H1 (cell line): ENCODE measurements around the gene AFAP1L2. TPM values are rescaled to one million over a fixed set of nuclear protein-coding genes. Genes with fewer than 3 reads are reported as not detected.

ENCODE experiments used
- CTCF ChIA-PET: fragments of 300-600 bp; sonication (Branson Sonifier 250); formaldehyde crosslinking; loops from one replicate; lab custom pipeline; 2021; ENCODE audit not compliant: partially characterized antibody; lab: Charles Lee
- POLR2A ChIA-PET: fragments of 300-600 bp; sonication (Branson Sonifier 250); formaldehyde crosslinking; loops from one replicate; lab custom pipeline; 2021; ENCODE audit warnings: inconsistent platforms; ENCODE audit not compliant: partially characterized antibody; lab: Charles Lee
- DNase-seq, 2 experiments: peaks; one replicate each; pipeline versions ENCODE4 v3.0.0 to v3.0.0-alpha.2; 2010 to 2022; ENCODE audit warnings: low spot score in 2 of 2, low read depth in 1 of 2, mixed read lengths in 1 of 2
- FAIRE-seq: peaks from 2 replicates; lab custom pipeline; 2011; peaks lifted over from hg19 to GRCh38; lab: Jason Lieb, UNC
- H2AFZ ChIP-seq: 2 replicates; pipeline ENCODE4 v1.8.1; 2012; ENCODE audit warnings: low read length, inconsistent platforms
- H2AK5ac ChIP-seq: 2 replicates; pipeline ENCODE4 v1.6.1; 2013; ENCODE audit warnings: low read depth, low read length
- H2BK120ac ChIP-seq: replicated peaks from 2 replicates; pipeline ENCODE3; 2013; ENCODE audit warnings: low read depth, low read length, inconsistent platforms
- H2BK12ac ChIP-seq: 2 replicates; pipeline ENCODE4 v1.6.1; 2013; ENCODE audit warnings: low read depth, low read length
- H2BK15ac ChIP-seq: 2 replicates; pipeline ENCODE4 v1.6.1; 2013; ENCODE audit warnings: low read length
- H2BK20ac ChIP-seq: 2 replicates; pipeline ENCODE4 v1.6.1; 2013; ENCODE audit warnings: low read length
- H2BK5ac ChIP-seq: 2 replicates; pipeline ENCODE4 v1.6.1; 2013; ENCODE audit warnings: low read depth, low read length
- H3K14ac ChIP-seq: 2 replicates; pipeline ENCODE4 v1.6.1; 2013; ENCODE audit warnings: inconsistent platforms; ENCODE audit not compliant: insufficient read length
- H3K18ac ChIP-seq: 2 replicates; pipeline ENCODE4 v1.6.1; 2013; ENCODE audit warnings: low read length; ENCODE audit errors: extremely low read depth
- H3K23ac ChIP-seq: 2 replicates; pipeline ENCODE4 v1.6.1; 2013; ENCODE audit warnings: inconsistent platforms; ENCODE audit not compliant: insufficient read length
- H3K23me2 ChIP-seq: 2 replicates; pipeline ENCODE4 v1.6.1; 2013; ENCODE audit warnings: low read depth, low read length
- H3K27ac ChIP-seq: 2 replicates; pipeline ENCODE4 v1.6.1; 2011; ENCODE audit warnings: low read depth, low read length, inconsistent platforms
- H3K27me3 ChIP-seq, 4 experiments: replicated peaks in 1 of 4; 1 replicate in 1 of 4; 2 replicates in 3 of 4; pipeline versions ENCODE4 v1.6.1 to v1.8.1; 2011 to 2013; ENCODE audit warnings: low read length in 3 of 4, mild to moderate bottlenecking in 3 of 4, inconsistent platforms in 2 of 4, mixed read lengths in 2 of 4, moderate library complexity in 1 of 4; ENCODE audit not compliant: control insufficient read depth in 3 of 4, insufficient read depth in 3 of 4; ENCODE audit errors: extremely low read depth in 1 of 4
- H3K36me3 ChIP-seq, 4 experiments: 2 replicates each; pipeline versions ENCODE4 v1.6.1 to v1.8.1; 2011 to 2013; ENCODE audit warnings: mild to moderate bottlenecking in 4 of 4, low read length in 3 of 4, moderate library complexity in 2 of 4, control low read depth in 1 of 4, inconsistent platforms in 1 of 4; ENCODE audit not compliant: insufficient read depth in 4 of 4, control insufficient read depth in 2 of 4
- H3K4ac ChIP-seq: replicated peaks from 2 replicates; pipeline ENCODE3; 2013; ENCODE audit warnings: low read length, low read depth, mixed read lengths, inconsistent platforms; ENCODE audit not compliant: insufficient read length
- H3K4me1 ChIP-seq, 4 experiments: replicated peaks in 1 of 4; 1 replicate in 1 of 4; 2 replicates in 3 of 4; pipeline versions ENCODE4 v1.6.1 to v1.8.1; 2011 to 2013; ENCODE audit warnings: low read length in 3 of 4, inconsistent platforms in 2 of 4, mixed read lengths in 1 of 4; ENCODE audit not compliant: insufficient read depth in 4 of 4, control insufficient read depth in 3 of 4
- H3K4me2 ChIP-seq, 2 experiments: 2 replicates each; pipeline versions ENCODE4 v1.6.1 to v1.8.1; 2011 to 2013; ENCODE audit warnings: low read depth in 2 of 2, low read length in 2 of 2, control low read depth in 1 of 2, inconsistent platforms in 1 of 2, mild to moderate bottlenecking in 1 of 2; ENCODE audit not compliant: insufficient read depth in 1 of 2
- H3K4me3 ChIP-seq, 4 experiments: fragments of 200-600, 300-600 bp in 1 of 4; sonication (generic), shearing (Covaris generic), sonication (Bioruptor Twin) in 1 of 4; 2 replicates each; pipeline versions ENCODE4 v1.5.1 to v1.8.1; 2011 to 2016; ENCODE audit warnings: low read length in 4 of 4, low read depth in 3 of 4, control low read depth in 2 of 4, inconsistent platforms in 2 of 4, mild to moderate bottlenecking in 2 of 4, mixed read lengths in 1 of 4, moderate library complexity in 1 of 4; ENCODE audit not compliant: insufficient read depth in 2 of 4; ENCODE audit errors: extremely low read depth in 1 of 4
- H3K56ac ChIP-seq: replicated peaks from 2 replicates; pipeline ENCODE3; 2013; ENCODE audit warnings: low read depth, mild to moderate bottlenecking, mixed read lengths, low read length, inconsistent platforms; ENCODE audit not compliant: insufficient read length
- H3K79me1 ChIP-seq: 2 replicates; pipeline ENCODE4 v1.6.1; 2013; ENCODE audit warnings: low read depth, low read length, control low read depth
- H3K79me2 ChIP-seq, 2 experiments: 2 replicates each; pipeline versions ENCODE4 v1.6.1 to v1.8.1; 2012 to 2013; ENCODE audit warnings: low read length in 2 of 2, mild to moderate bottlenecking in 2 of 2, inconsistent platforms in 1 of 2; ENCODE audit not compliant: insufficient read depth in 2 of 2, control insufficient read depth in 1 of 2
- H3K9ac ChIP-seq, 4 experiments: replicated peaks in 1 of 4; 1 replicate in 1 of 4; 2 replicates in 3 of 4; pipeline versions ENCODE4 v1.6.1 to v1.8.1; 2011 to 2013; ENCODE audit warnings: low read depth in 3 of 4, low read length in 3 of 4, control low read depth in 2 of 4, mild to moderate bottlenecking in 2 of 4, moderate library complexity in 2 of 4, inconsistent platforms in 1 of 4; ENCODE audit errors: extremely low read depth in 1 of 4
- H3K9me3 ChIP-seq, 2 experiments: 2 replicates each; pipeline versions ENCODE4 v1.6.1 to v1.8.1; 2012 to 2013; ENCODE audit warnings: mild to moderate bottlenecking in 2 of 2, moderate library complexity in 2 of 2, control low read depth in 1 of 2, inconsistent platforms in 1 of 2, low read depth in 1 of 2, low read length in 1 of 2, mixed read lengths in 1 of 2; ENCODE audit not compliant: insufficient read depth in 2 of 2
- H4K20me1 ChIP-seq, 2 experiments: replicated peaks in 1 of 2; 2 replicates each; pipeline versions ENCODE3 to v1.8.1; 2011 to 2013; ENCODE audit warnings: inconsistent platforms in 2 of 2, low read length in 2 of 2, mild to moderate bottlenecking in 1 of 2; ENCODE audit not compliant: insufficient read depth in 2 of 2, control insufficient read depth in 1 of 2
- H4K5ac ChIP-seq: 2 replicates; pipeline ENCODE4 v1.6.1; 2013; ENCODE audit warnings: low read length, low read depth, mixed read lengths, inconsistent platforms; ENCODE audit not compliant: insufficient read length
- H4K8ac ChIP-seq: 2 replicates; pipeline ENCODE4 v1.8.0; 2013; ENCODE audit warnings: mild to moderate bottlenecking, moderate library complexity, low read length, inconsistent platforms; ENCODE audit not compliant: insufficient read depth; ENCODE audit errors: extremely low read depth
- H4K91ac ChIP-seq: replicated peaks from 2 replicates; pipeline ENCODE3; 2013; ENCODE audit warnings: low read length, mixed read lengths, inconsistent platforms; ENCODE audit not compliant: insufficient read length
- CEBPB ChIP-seq: IDR thresholded peaks from 2 replicates; pipeline ENCODE4 v1.6.1; 2012; ENCODE audit warnings: low read depth, low read length
- WGBS, 2 experiments: shearing (Covaris generic) in 1 of 2; methylation state at CpG; one replicate each; pipeline versions ENCODE4 v1.1.6 to v1.1.7; 2013 to 2015; ENCODE audit warnings: low lambda C conversion rate in 2 of 2, mixed read lengths in 2 of 2, inconsistent platforms in 1 of 2, low coverage in 1 of 2, missing lambda C conversion rate in 1 of 2; ENCODE audit not compliant: insufficient replicate concordance in 2 of 2, insufficient coverage in 1 of 2, insufficient read length in 1 of 2; ENCODE audit errors: extremely low coverage in 1 of 2, missing lambda C conversion rate in 1 of 2; 5-methylcytosine and 5-hydroxymethylcytosine counted together
- polyA plus RNA-seq, 7 experiments: library from polyadenylated mRNA; depleted of rRNA in 3 of 7; stranded (reverse) in 5 of 7; unstranded in 2 of 7; fragments of >200 nt in 5 of 7; fragments of 200-250 nt in 2 of 7; gene quantifications; 1 replicate in 5 of 7; 2 replicates in 1 of 7; 4 replicates in 1 of 7; pipeline versions ENCODE4 v1.2.1 to v1.2.3, GENCODE V29; 2011 to 2013; ENCODE audit warnings: missing spikeins in 2 of 7, mixed read lengths in 2 of 7
- total RNA-seq: library from RNA; stranded (reverse); fragmentation: NEBNext Ultra II Directional; extraction: Animal tissue kit (Norgen Biotek cat#: 25700); gene quantifications from 2 replicates; pipeline ENCODE4 v1.2.1, GENCODE V29; 2021
- TF ChIP-seq, protein P1 (sequence below): IDR thresholded peaks from 2 replicates; pipeline ENCODE4 v1.6.1; 2012; ENCODE audit warnings: low read length, inconsistent platforms

Gene AFAP1L2
- total and polyA plus RNA-seq, 2 of the 8 experiments (the other 6 are each of a cell fraction or from before 2014, with no cell fraction given): 3.9 to 6.4 TPM

DNA sequence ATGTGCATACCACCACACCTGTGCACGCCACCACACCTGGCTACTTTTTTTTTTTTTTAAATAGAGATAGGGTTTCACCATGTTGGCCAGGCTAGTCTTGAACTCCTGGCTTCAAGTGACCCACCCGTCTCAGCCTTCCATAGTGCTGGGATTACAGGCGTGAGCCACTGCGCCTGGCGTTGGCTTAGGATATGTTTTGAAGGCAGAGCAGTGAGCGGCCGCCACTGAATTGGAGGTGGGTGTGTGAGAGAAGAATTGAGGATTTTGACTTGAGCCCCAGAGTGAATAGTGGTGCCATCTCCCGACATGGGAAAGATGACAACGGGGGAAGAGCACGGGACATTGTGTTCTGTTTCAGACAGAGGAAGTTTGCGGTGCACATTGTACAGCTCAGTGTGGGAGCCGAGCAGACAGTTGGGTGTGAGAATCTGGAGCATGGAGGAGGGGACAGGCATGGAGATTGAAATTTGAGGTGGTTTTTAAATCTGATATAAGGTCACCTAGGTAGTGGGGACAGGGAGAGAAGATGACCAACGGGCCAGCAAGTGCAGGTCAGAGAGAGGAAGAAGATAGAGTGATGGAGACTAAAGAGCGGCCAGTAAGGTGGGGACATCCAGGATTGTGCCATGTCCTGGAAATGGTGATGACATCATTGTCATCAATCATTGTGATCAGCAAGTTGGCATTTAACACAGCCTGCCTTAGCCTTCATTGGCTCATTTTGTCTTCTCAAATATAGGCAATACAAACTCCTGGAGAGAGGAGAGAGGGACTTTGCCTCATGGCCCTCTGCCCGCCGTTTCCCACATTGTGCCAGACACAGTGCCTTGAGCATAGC lies 129.5 kb downstream of the AFAP1L2 start:
- Histone ChIP-seq H3K36me3 (no peaks in the 10 kb centered on the region), H3K4ac (no peak overlapping the region), H3K9ac (no peak overlapping the region), H4K20me1 (no peaks in the 10 kb centered on the region), H2BK20ac (no peak overlapping the region), H4K5ac (no peak overlapping the region), H3K9me3 (no peaks in the 10 kb centered on the region), H4K8ac (no peak overlapping the region), H2BK15ac (no peak overlapping the region), H3K56ac (no peak overlapping the region), H2BK12ac (no peak overlapping the region; the same call in 1 of the 2 replicates), H3K4me1 (no peaks in the 10 kb centered on the region; a peak in 1 of 7 replicates), H2BK120ac (no peak overlapping the region), H2AFZ (no peak overlapping the region), H3K79me2 (no peaks in the 10 kb centered on the region), H3K4me3 (no peak overlapping the region), H3K27me3 (no peaks in the 10 kb centered on the region; a peak in 1 of 7 replicates), H3K27ac (no peak overlapping the region), H3K18ac (no peak overlapping the region), H3K14ac (no peak overlapping the region), H3K23ac (no peak overlapping the region), H2BK5ac (no peak overlapping the region), H2AK5ac (no peak overlapping the region), H3K79me1 (no peaks in the 10 kb centered on the region), H3K4me2 (no peak overlapping the region), H3K23me2 (0 out of 2 replicates have a peak, but pooled peaks cover 2% of the 10 kb centered on the region), H4K91ac (no peak overlapping the region)
- TF ChIP-seq, protein P1, sequence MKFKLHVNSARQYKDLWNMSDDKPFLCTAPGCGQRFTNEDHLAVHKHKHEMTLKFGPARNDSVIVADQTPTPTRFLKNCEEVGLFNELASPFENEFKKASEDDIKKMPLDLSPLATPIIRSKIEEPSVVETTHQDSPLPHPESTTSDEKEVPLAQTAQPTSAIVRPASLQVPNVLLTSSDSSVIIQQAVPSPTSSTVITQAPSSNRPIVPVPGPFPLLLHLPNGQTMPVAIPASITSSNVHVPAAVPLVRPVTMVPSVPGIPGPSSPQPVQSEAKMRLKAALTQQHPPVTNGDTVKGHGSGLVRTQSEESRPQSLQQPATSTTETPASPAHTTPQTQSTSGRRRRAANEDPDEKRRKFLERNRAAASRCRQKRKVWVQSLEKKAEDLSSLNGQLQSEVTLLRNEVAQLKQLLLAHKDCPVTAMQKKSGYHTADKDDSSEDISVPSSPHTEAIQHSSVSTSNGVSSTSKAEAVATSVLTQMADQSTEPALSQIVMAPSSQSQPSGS: no peak
- no peak for TF ChIP-seq CEBPB
- POLR2A ChIA-PET: no interaction called here
- 90% methylated on average over 16 of the region's 16 CpGs; no CpG with 5 or more reads in 1 of the 2 experiments for WGBS, 2 experiments
- DNase-seq (no peak), FAIRE-seq (no peak)
- CTCF ChIA-PET: interaction anchor here (0.6 to 4.1 kb wide), 4 partner anchors 12 to 160 kb away, joined by 3 to 15 read pairs (median 4); no protein-coding TSS in a partner anchor
